IPS-18c (cell line): ENCODE data around the gene GPR179.
"Not testable (repeated sequence)": the region's sequence is repeated elsewhere in the genome, so short reads cannot be mapped to it uniquely, and the experiment has no call there.

Source experiments
- H3K4me3 ChIP-seq: 2 replicates; pipeline ENCODE4 v1.7.0; 2013; ENCODE audit warnings: low read depth, mild to moderate bottlenecking, low read length, moderate library complexity; ENCODE audit not compliant: insufficient read depth
- H3K9me3 ChIP-seq: one replicate; pipeline ENCODE4 v1.6.1; 2013; ENCODE audit warnings: mild to moderate bottlenecking, low read length, moderate library complexity; ENCODE audit not compliant: control insufficient read depth, insufficient read depth

Gene GPR179

DNA sequence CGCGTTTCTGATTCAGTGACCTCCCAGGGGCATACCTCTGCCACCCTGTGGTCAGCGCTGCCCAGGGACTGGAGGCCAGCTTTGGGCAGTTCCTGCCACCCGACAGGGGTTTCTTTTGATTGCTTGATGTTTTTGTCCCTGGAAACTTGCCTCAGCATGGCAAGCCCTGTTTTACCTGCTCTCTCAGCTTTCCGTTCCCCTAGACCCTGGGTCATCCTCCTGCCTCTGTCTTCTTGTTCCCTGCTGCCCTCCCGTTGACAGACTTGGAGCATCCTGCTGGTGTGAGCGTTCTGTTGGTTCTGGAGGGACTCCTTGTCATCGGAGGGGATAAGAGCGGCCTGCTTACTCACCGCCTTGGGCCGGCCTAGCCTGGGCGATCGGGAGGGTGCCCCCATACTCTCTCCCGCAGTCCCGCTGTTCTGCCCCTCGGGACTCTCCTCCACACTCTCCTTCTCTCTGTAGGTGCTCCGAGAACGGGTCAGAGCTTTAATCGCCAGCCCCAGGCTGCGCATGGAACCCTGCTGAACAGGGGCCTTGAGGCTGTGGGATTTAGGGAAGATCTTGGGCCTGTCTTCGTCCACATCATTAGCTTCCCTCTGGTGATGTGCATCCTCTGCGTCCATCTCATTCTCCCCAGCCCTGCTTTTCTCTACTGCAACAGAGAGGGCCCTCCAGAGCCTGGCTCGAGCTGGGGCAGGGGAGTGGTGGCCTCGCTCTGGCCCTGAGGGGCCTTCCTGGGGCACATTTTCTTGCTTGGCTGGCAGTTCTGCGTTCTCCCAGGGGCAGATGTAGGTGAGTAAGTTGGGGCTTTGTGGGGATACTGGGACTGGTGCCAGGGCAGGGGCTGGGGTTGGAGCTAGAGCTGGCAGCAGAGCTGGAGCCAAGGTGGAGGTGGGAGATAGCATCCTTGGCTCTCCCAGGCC lies 13.7 kb downstream of the GPR179 start:
- no peak overlapping the region for H3K4me3 ChIP-seq
- H3K9me3 ChIP-seq: no peaks in the 10 kb centered on the region

GRCh38 chr17:38329284-38329683 lies 14.5 kb downstream of the GPR179 start:
- H3K9me3 ChIP-seq: no peaks in the 10 kb centered on the region
- H3K4me3 ChIP-seq: no peak overlapping the region

DNA sequence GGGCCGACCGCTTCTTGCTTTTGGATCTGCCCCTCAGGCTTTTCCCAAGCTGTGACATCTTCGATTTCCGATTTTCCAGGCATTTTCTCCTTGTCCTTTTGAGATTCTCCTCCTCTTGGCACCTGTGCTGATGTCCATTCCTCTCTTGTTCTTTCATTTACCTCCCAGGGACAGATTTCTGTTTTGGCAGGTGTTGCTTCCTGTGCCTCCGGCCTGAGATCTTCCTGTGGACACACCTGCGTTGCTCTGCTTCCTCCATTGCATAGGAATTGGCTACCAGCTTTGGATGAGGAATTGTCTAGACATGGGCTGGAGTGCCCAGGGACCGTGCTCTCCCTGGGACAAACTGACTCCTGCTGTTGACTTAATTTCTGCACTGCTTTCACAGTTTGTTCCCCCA lies 15.1 kb downstream of the GPR179 start:
- no peaks in the 10 kb centered on the region for H3K9me3 ChIP-seq
- no peak overlapping the region for H3K4me3 ChIP-seq

GRCh38 chr17:38327936-38328335 lies 15.8 kb downstream of the GPR179 start:
- no peaks in the 10 kb centered on the region for H3K9me3 ChIP-seq
- H3K4me3 ChIP-seq: no peak overlapping the region

DNA sequence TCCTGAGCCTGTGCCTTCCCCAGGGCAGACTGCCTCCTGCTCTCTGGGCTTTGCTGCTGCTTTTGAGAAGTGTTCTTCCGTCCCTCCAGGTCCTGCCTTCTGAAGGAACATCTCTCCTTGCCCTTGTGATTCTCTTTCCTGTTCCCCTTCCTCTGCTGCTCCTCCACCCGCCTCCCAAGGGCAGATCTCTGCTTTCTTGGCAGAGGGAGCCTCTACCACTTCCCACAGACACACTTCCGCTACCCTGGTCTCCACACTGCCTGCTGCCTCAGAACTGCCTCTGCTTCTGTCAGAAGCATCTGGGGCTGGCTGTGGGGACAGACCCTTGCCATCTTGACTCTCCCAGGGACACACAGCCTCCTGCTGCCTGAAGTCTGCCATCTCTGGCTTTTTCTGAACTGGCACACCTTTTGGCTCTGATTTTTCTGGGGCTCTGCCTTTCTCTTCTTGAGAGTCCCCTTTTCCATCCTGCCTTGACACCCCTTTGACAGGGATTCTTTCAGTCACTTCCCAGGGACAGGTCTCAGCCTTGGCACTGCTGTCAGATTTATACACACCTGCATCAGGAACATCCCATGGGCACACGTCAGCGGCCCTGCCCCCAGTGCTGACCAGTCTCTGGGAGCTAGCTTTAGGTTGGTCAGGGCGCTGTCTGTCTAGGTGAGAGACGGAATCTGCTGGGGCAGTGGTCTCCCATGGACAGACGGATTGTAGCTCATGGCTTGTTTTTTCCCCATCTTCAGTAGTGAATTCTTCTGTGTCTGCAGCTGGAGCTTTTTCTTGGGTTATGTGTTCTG lies 16.6 kb downstream of the GPR179 start:
- H3K9me3 ChIP-seq: no peaks in the 10 kb centered on the region
- H3K4me3 ChIP-seq: no peak overlapping the region

DNA sequence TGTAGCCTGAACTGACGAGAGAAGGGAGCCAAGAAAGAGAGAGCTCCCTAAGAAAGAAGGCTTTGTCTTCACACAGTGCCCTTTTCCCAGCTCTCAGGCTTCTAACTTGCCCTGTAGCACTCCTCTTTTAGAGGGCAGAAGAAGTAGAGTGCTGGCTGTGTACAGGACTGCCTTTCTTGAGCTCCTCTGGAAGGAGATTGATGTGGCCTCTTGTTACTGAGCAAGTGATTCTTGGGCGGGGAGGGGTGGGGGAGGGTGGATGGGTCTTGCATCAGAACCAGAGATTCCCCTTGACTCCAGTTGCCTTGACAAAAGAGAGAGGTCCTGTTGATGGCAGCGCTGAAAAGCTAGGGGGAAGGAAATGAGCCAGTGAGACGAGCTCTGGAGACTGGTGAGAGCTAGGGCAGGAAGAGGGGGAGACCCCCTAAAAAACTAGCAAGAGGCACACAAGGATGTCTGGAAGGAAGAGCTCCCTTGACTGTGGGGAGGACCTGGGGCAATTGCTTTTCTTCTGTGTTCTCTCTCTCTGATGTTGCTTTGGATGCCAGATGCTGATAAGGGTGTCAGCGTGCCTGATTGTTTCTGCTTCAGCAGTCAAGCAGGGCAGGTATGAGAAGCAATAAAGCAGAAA lies 18.4 kb downstream of the GPR179 start:
- Histone ChIP-seq H3K9me3 (no peaks in the 10 kb centered on the region), H3K4me3 (no peak overlapping the region)

GRCh38 chr17:38324772-38325171 lies 19.0 kb downstream of the GPR179 start:
- Histone ChIP-seq H3K4me3 (no peak overlapping the region), H3K9me3 (no peaks in the 10 kb centered on the region)

DNA sequence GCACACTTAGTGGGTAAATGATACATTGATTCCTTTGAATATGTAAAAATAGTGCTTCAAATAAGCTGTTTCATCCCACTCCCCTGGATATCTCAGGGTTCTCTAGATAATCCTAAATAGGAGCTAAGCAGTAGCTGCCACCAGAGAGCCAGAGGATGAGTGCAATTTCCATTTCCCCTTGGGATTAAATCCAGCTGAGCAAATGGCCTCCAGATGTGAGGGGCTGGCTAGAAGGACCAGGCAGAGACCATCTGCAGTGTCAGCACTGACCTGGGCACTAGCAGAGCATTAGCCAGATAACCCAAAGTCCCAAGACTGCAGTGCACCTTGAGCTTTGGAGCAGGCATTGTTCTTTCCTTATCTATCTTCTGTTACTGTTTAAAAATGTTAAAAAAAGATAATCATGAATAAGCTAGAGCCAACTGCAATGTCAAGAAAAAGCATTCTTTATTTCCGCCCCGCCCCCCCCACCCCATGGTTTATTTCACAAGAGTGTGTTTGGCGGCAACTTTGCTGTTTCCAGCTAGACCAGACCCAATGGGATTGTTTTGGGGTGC lies 19.5 kb downstream of the GPR179 start:
- H3K9me3 ChIP-seq: no peaks in the 10 kb centered on the region
- H3K4me3 ChIP-seq: no peak overlapping the region

DNA sequence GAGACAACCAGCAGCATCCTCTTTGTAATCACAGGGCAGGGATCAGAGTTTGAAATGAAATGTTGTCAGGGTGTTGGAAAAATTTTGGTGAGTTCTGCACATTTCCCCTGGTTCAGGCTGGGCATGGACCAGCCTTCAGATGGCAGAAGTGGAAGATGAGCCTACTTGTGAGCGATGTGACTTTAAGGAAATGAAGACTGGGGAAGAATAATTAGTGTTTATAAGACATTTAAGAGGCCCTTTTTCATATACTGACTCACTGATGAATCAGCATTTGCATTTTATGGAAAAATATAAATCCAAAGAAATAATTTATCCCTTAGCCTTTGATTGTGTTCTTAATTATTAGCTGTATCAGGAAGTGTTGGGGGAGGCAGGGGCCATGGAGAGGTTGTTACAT lies 20.9 kb downstream of the GPR179 start:
- Histone ChIP-seq H3K4me3 (no peak overlapping the region), H3K9me3 (no peaks in the 10 kb centered on the region)

DNA sequence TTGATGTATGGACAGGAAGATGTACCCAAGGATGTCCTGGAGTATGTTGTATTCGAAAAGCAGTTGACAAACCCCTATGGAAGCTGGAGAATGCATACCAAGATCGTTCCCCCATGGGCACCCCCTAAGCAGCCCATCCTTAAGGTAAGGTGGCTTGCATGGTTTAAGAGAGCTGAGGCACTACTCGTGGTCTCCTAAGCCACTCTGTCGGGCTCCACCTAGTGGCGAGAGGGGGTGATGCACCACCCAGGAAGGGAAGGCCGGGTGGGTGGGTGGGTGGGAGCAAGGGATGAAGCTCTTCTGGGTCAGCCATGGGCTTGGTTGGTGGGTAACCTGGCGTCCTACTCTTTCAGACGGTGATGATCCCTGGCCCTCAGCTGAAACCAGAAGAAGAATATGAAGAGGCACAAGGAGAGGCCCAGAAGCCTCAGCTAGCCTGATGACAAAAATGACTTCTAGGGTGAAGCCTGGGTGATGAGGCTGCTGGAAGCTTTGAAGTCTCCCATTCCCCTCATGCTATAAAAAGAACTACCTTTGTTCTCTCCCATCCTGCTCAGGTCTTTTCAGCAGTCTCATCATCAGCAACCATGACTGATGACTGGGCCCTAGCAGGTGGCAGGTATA lies 21.5 kb downstream of the GPR179 start:
- Histone ChIP-seq H3K9me3 (no peaks in the 10 kb centered on the region), H3K4me3 (no peak overlapping the region)

DNA sequence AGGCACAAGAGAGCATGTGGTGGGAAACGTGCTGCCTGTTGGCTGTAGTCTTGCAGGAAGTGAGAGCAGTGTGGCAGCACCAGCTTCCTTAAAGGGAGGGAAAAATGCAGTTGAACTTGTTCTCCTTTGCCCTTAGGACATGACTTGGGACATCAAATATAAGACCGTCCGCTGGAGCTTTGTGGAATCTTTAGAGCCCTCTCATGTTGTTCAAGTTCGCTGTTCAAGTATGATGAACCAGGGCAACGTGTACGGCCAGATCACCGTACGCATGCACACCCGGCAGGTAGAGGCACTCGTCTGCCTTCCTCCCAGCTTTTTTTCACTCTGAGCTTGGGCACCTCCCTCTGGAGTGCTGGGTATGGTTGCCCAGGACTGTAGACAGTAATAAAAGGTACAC lies 23.3 kb downstream of the GPR179 start:
- Histone ChIP-seq H3K9me3 (no peaks in the 10 kb centered on the region), H3K4me3 (no peak overlapping the region)

GRCh38 chr17:38317081-38317480 lies 26.7 kb downstream of the GPR179 start:
- no peaks in the 10 kb centered on the region for H3K9me3 ChIP-seq
- no peak overlapping the region for H3K4me3 ChIP-seq

DNA sequence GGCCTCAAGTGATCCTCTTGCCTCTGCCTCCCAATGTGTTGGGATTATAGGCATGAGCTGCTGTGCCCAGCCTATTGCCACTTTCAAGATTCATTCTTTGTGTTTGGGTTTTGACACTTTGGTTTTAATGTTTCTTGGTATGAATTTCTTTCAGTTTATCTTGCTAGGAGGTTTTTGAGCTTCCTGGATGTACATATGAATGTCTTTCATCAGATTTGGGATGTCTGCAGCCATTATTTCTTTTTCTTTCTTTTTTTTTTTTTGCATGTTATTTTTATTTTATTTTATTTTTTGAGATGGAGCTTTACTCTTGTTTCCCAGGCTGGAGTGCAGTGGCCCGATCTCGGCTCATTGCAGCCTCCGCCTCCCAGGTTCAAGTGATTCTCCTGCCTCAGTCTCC lies 28.3 kb downstream of the GPR179 start:
- Histone ChIP-seq H3K9me3 (no peaks in the 10 kb centered on the region), H3K4me3 (no peak overlapping the region)

DNA sequence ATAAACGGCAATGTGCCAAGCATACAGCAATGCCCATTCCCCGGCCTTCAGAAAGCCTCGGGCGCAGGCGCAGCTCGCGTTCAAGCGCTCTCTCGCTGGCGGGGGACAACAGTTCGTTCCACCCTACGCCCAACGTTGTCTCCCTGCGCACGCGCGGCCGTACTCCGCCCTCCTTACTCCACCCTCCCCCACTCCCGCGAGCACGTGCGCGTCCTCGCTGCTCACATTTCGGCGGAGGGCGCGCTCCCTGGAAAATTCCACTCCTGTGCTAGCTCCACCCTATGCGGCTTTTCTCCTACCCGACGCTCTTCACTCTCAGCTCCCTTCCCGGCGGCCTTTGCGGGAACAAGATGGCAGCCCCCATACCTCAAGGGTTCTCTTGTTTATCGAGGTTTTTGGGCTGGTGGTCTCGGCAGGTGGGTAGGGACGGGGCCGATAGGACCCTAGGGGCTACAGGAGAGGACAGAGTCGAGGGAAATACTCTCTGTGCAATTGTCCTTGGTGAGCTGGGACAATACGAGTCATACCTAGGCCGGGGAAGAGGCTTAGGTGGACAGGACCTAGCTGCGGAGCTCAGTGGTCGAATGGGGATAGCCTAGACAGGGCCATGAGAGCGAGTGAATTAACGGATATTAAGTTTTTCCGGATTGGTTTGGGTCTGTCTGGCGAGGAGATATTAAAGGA lies 46.8 kb downstream of the GPR179 start, which contains the start of gene MRPL45:
MRPL45 (plus strand) TSS at position 335 of the 684 bp plus-strand sequence; CDS start at position 351, 16 bp downstream.
- peak within 1 kb of the TSS; percentile 64 for H3K4me3 ChIP-seq
- H3K9me3 ChIP-seq: not testable (repeated sequence)

DNA sequence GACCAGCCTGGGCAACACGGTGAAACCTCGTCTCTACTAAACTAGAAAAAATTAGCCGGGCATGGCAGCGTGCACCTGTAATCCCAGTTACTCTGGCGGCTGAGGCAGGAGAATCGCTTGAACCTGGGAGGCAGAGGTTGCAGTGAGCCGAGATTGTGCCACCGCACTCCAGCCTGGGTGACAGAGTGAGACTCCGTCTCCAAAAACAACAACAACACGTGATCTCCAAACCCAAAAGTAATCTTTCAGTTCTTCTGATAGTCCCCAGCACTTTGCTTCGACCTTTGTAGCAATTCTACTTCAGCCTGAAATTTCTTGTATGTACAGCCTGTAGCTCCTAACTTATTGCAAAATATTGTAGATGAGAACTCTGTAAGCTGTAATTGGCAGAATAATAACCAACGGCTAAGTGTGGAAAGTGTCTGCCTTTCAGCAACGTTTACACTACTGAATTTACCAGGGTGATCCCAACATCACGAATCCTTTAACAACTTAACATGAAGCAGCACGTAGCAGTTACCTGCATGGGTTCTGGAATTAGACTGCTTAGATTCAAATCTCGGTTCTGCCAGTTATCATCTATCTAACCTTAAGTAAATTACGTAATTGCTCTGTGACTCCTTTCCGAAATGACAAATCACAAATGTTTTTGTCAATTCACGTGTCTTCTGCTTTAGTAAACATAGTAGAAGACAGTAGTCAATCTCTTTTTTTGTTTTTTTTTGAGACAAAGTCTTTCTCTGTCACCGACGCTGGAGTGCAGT lies 48.0 kb downstream of the GPR179 start:
- not testable (repeated sequence) for H3K4me3 ChIP-seq

DNA sequence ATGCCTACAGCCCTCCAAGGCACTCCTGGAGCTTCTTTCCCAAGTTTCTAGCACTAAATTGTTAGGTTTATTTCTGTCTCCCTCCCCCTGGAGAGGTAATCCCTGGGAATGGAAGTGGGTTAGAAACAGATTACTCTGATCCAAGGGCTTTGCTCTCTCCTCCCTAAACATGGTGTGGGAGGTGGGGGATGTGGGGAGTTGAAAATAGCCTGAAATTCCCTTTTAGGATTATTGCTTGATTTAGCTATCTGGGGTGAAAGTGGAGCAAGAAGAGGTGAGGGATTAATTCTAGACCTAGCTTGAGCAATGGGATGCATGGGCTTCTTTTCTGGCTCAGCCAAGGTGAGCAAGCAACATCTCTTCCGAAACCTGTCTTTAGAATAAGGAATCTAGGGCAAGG lies 54.0 kb downstream of the GPR179 start:
- H3K9me3 ChIP-seq, H3K4me3 ChIP-seq: not testable (repeated sequence)

More for the DNA sequence above, 48.0 kb downstream of the GPR179 start:
- H3K9me3 ChIP-seq: not testable (repeated sequence)
